Fibroblast of skin of left biceps (primary cell): ENCODE results near the gene FAF1.
"Not testable (repeated sequence)": the region's sequence is repeated elsewhere in the genome, so short reads cannot be mapped to it uniquely, and the experiment has no call there.

Experiments
- DNase-seq, 2 experiments: peaks; one replicate each; pipeline ENCODE4 v3.0.0-alpha.2; 2013; ENCODE audit warnings: low read depth in 2 of 2

Gene FAF1

GRCh38 chr1:50559421-50559820 is 400.6 kb downstream of the FAF1 start:
- DNase-seq: no peak

GRCh38 chr1:50553921-50554320 is 406.1 kb downstream of the FAF1 start:
- no peak for DNase-seq

- no peak for DNase-seq
These were observed 411.8 kb downstream of the FAF1 start for GRCh38 chr1:50548243-50548642.

GRCh38 chr1:50542362-50542761 is 417.7 kb downstream of the FAF1 start:
- no peak for DNase-seq

GRCh38 chr1:50538476-50538875 is 421.6 kb downstream of the FAF1 start:
- no peak for DNase-seq

- DNase-seq: no peak
These were observed 428.5 kb downstream of the FAF1 start for GRCh38 chr1:50531601-50532000.

GRCh38 chr1:50531027-50531426 is 429.0 kb downstream of the FAF1 start:
- DNase-seq: no peak

GRCh38 chr1:50529510-50529909 is 430.6 kb downstream of the FAF1 start:
- DNase-seq: no peak

GRCh38 chr1:50527987-50528320 is 432.1 kb downstream of the FAF1 start:
- not testable (repeated sequence) for DNase-seq

GRCh38 chr1:50527249-50527986 is 432.6 kb downstream of the FAF1 start:
- no peak for DNase-seq

- DNase-seq: no peak
These were observed 433.6 kb downstream of the FAF1 start for GRCh38 chr1:50526431-50526830.

- DNase-seq: no peak
These were observed 436.5 kb downstream of the FAF1 start for GRCh38 chr1:50523548-50523947.

GRCh38 chr1:50522691-50523342 is 437.2 kb downstream of the FAF1 start:
- no peak for DNase-seq

- DNase-seq: no peak
These were observed 438.4 kb downstream of the FAF1 start for GRCh38 chr1:50521703-50522102.

- no peak for DNase-seq
These were observed 442.6 kb downstream of the FAF1 start for GRCh38 chr1:50517488-50517887.

- DNase-seq: no peak
These were observed 444.0 kb downstream of the FAF1 start for GRCh38 chr1:50516056-50516455.

GRCh38 chr1:50508040-50508586 is 452.0 kb downstream of the FAF1 start:
- no peak for DNase-seq

GRCh38 chr1:50505427-50505826 is 454.6 kb downstream of the FAF1 start:
- DNase-seq: no peak

- no peak for DNase-seq
These were observed 456.6 kb downstream of the FAF1 start for GRCh38 chr1:50503515-50503914.

GRCh38 chr1:50502147-50502546 is 457.9 kb downstream of the FAF1 start:
- DNase-seq: no peak

- DNase-seq: no peak
These were observed 463.1 kb downstream of the FAF1 start for GRCh38 chr1:50497007-50497406.

GRCh38 chr1:50493710-50494109 is 466.4 kb downstream of the FAF1 start:
- no peak for DNase-seq

GRCh38 chr1:50492142-50492541 is 467.9 kb downstream of the FAF1 start:
- no peak for DNase-seq
